PFSK-1 (cell line): ENCODE results near the gene XPO6.

ENCODE experiments used
- POLR2AphosphoS5 ChIP-seq: IDR thresholded peaks from 2 replicates; pipeline ENCODE4 v1.6.1; 2012; ENCODE audit warnings: low read depth, mild to moderate bottlenecking, control low read depth, low read length, moderate library complexity
- TAF1 ChIP-seq: IDR thresholded peaks from 2 replicates; pipeline ENCODE4 v1.6.1; 2012; ENCODE audit warnings: low read length, control low read depth, borderline replicate concordance; ENCODE audit not compliant: insufficient read depth

DNA sequence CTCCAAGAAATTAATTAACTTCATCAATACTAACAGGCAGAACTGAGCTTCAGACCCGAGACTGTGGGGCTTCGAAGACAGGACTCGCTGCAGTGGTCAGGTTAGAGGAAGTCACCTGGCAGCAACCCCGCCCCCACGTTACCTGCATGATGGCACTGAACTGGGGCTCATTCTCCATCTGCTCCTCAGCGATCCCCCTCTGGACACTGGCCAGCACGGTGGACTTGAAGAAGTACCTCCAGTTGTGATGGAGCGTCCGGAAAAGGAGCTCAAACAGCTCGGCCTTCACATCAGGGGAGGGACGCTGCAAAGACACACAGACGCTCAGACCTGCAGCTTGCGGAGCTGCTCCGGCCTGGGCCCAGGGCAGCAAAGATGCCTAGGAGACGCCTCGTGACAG is 107.4 kb downstream of the XPO6 start:
- TF ChIP-seq POLR2AphosphoS5 (no peak), TAF1 (no peak)
